ENCODE results near the gene CLIC4.

DNA sequence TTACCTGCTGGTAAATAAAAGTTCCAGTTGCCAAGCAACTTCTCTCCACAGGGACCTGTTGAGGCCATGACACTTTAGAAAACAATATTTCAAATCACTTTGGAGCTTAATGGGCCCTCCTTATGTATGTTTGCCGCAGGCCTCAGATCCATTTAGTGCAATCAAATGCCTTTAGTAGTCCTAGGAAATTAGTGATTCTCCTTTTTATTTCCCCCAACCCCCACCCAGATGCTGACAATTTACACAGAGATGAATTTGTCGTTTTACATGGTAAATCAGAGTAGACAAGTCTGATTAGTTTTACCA, 83.6 kb downstream of the CLIC4 start:
- TF ChIP-seq, protein P1, sequence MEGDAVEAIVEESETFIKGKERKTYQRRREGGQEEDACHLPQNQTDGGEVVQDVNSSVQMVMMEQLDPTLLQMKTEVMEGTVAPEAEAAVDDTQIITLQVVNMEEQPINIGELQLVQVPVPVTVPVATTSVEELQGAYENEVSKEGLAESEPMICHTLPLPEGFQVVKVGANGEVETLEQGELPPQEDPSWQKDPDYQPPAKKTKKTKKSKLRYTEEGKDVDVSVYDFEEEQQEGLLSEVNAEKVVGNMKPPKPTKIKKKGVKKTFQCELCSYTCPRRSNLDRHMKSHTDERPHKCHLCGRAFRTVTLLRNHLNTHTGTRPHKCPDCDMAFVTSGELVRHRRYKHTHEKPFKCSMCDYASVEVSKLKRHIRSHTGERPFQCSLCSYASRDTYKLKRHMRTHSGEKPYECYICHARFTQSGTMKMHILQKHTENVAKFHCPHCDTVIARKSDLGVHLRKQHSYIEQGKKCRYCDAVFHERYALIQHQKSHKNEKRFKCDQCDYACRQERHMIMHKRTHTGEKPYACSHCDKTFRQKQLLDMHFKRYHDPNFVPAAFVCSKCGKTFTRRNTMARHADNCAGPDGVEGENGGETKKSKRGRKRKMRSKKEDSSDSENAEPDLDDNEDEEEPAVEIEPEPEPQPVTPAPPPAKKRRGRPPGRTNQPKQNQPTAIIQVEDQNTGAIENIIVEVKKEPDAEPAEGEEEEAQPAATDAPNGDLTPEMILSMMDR (IDR thresholded peaks at IDR 0.05) = no peak
- no peak for TF ChIP-seq POLR2A (IDR thresholded peaks at IDR 0.05)
